Mucosa of descending colon (tissue), 3 donors: ENCODE measurements around the gene GJA3. TPM values are rescaled to one million over a fixed set of nuclear protein-coding genes. Genes with fewer than 3 reads are reported as not detected.

Source experiments
- ATAC-seq: fragments of 200-7000 bp; cut with Tn5 transposase; one replicate; pipeline ENCODE4 v1.9.1; 2020; ENCODE audit warnings: mild to moderate bottlenecking, moderate library complexity
- DNase-seq, 3 donors: peaks; one replicate each; pipeline ENCODE4 v3.0.0-alpha.2; 2020
- H3K36me3 ChIP-seq: fragments of 200-600 bp; one replicate; pipeline ENCODE4 v1.8.0; 2021; ENCODE audit warnings: low read depth, mild to moderate bottlenecking
- H3K4me1 ChIP-seq: fragments of 200-600 bp; one replicate; pipeline ENCODE4 v1.8.0; 2021; ENCODE audit warnings: low read depth, mild to moderate bottlenecking
- H3K4me3 ChIP-seq: fragments of 200-600 bp; one replicate; pipeline ENCODE4 v1.8.0; 2021; ENCODE audit warnings: mild to moderate bottlenecking
- H3K9me3 ChIP-seq: fragments of 200-600 bp; one replicate; pipeline ENCODE4 v1.8.0; 2021; ENCODE audit warnings: mild to moderate bottlenecking
- intact Hi-C, 2 donors: fragments of 100-400 bp; cut with DNase I in 1 of 2; cut with micrococcal nuclease in 1 of 2; formaldehyde crosslinking; loops; one replicate each; pipeline versions ENCODE4 v1.11.0 to v1.11.1; 2022; cut with DNase I, micrococcal nuclease
- total RNA-seq, 3 donors: library from RNA; stranded (reverse); fragmentation: NEBNext Ultra II Directional in 2 of 3; extraction: Animal tissue kit (Norgen Biotek cat#: 25700) in 2 of 3; gene quantifications; one replicate each; pipeline versions ENCODE4 v1.2.1 to v1.2.4, GENCODE V29; 2021 to 2023
- TF ChIP-seq, protein P1 (sequence below): fragments of 200-600 bp; IDR thresholded peaks from one replicate; pipeline ENCODE4 v1.8.0; 2022; ENCODE audit warnings: antibody characterized with exemption, mild to moderate bottlenecking
- donor health status: DM: no; HTN: no; CAD: no; lungs with moderate emphysema.
- donor health status: DM: no; HTN: no; CAD: no.
- donor health status: DM: no; HTN: yes; CAD: no.

The GJA3 gene
- total RNA-seq, 3 donors from 2014 or later, result not detected

DNA sequence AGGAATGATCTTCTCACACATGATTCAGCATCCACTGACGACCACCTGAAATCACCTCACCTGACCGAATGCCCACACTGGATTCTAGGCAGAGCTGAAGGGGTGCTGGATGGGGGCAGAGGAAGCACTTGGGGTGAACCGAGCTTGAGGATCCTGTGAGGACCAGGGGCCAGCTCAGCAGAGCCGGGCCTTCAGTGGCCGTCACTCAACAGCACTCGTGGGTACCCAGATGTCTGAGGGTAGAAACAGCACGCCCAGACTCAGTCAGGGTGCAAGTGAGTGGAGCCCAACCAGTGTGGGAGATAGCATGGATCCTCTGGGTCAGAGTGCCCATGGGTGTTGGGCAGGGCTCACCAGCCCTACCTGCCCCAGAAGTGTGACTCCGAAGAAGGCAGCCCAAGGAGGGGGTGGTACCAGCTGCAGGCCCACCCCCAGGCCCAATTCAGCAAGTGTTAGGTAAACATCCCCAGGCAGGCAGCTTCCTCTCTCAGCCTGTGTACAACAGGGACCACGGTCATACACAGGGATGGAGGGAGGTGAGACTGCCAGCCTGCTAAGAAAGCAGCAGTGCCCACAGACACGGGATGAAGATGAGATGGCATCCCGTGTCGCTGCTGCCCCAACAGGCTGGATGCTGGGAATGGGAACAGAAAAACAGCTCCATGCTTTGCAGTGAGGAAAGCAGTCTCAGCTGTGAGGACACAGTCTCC lies 16.6 kb downstream of the GJA3 start:
- TF ChIP-seq, protein P1, sequence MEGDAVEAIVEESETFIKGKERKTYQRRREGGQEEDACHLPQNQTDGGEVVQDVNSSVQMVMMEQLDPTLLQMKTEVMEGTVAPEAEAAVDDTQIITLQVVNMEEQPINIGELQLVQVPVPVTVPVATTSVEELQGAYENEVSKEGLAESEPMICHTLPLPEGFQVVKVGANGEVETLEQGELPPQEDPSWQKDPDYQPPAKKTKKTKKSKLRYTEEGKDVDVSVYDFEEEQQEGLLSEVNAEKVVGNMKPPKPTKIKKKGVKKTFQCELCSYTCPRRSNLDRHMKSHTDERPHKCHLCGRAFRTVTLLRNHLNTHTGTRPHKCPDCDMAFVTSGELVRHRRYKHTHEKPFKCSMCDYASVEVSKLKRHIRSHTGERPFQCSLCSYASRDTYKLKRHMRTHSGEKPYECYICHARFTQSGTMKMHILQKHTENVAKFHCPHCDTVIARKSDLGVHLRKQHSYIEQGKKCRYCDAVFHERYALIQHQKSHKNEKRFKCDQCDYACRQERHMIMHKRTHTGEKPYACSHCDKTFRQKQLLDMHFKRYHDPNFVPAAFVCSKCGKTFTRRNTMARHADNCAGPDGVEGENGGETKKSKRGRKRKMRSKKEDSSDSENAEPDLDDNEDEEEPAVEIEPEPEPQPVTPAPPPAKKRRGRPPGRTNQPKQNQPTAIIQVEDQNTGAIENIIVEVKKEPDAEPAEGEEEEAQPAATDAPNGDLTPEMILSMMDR, result no peak
- Histone ChIP-seq H3K4me3 (no peak overlapping the region), H3K36me3 (no peaks in the 10 kb centered on the region), H3K4me1 (no peaks in the 10 kb centered on the region), H3K9me3 (no peaks in the 10 kb centered on the region)
- intact Hi-C loops, result no loop called here
- ATAC-seq (no peak), DNase-seq (no peak)

DNA sequence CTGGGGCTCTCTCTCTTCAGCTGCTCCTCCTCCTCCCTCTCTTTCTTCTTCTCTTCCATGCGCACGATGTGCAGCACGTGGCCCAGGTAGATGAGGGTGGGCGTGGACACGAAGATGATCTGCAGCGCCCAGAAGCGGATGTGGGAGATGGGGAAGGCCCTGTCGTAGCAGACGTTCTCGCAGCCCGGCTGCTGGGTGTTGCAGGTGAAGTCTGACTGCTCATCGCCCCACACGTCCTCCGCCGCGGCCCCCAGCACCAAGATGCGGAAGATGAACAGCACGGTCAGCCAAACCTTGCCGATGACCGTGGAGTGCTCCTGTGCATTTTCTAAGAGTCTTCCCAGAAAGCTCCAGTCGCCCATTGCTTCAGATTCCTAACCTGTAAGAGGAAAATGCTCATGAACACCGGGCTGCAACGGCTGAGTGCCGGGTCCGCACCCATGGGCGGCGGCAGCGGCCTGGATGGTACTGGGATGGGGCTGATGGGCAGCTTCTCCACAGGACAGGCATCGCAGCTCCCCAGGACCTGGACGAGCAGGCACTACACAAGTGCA lies 17.8 kb downstream of the GJA3 start:
- no peaks in the 10 kb centered on the region for H3K36me3 ChIP-seq
- intact Hi-C loops, result no loop called here
- no peaks in the 10 kb centered on the region for H3K9me3 ChIP-seq
- ATAC-seq (no peak), DNase-seq (no peak)
- H3K4me1 ChIP-seq, result no peaks in the 10 kb centered on the region
- H3K4me3 ChIP-seq, result no peak overlapping the region
- TF ChIP-seq, protein P1, result no peak

DNA sequence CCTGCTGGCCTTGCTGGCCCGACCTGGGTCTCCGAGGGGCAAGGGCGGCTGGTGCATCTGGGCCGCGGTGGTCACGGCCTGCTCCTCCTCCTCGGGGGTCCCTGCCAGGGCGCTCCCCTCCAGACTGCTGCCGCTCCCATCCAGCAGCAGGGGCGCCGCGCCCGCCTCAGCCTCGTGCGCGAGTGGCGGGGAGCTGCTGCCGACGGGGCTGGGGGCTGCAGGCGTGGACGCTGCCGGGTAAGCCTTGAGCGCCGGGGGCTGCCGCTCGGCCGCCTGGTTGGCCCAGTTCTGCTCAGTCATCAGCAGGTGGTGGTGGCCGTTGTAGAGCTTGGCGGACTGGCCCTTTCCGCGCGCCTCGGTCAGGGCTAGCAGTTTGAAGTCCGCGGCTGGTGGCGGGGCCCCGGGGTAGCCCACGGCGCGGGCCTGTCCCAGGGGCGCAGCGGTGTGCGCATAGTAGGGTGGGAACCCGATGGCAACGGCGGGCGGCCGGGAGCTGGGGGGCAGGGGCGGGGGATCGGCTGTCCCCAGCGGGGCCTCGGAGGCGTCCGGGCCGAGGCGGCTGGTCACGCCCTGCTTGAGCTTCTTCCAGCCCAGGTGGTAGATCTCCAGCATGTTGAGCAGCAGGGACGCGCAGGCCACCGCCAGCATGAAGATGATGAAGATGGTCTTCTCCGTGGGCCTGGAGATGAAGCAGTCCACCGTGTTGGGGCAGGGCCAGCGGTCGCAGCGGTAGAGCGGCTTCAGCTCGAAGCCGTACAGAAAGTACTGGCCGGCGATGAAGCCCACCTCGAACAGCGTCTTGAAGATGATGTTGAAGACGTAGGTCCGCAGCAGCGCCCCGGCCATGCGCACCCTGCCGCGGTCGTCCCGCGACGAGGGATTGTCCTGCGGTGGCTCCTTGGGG lies 18.6 kb downstream of the GJA3 start:
- ATAC-seq (no peak), DNase-seq (no peak)
- Histone ChIP-seq H3K36me3 (no peaks in the 10 kb centered on the region), H3K4me1 (no peaks in the 10 kb centered on the region), H3K4me3 (no peak overlapping the region), H3K9me3 (no peaks in the 10 kb centered on the region)
- intact Hi-C loops, result no loop called here
- TF ChIP-seq, protein P1, result no peak

DNA sequence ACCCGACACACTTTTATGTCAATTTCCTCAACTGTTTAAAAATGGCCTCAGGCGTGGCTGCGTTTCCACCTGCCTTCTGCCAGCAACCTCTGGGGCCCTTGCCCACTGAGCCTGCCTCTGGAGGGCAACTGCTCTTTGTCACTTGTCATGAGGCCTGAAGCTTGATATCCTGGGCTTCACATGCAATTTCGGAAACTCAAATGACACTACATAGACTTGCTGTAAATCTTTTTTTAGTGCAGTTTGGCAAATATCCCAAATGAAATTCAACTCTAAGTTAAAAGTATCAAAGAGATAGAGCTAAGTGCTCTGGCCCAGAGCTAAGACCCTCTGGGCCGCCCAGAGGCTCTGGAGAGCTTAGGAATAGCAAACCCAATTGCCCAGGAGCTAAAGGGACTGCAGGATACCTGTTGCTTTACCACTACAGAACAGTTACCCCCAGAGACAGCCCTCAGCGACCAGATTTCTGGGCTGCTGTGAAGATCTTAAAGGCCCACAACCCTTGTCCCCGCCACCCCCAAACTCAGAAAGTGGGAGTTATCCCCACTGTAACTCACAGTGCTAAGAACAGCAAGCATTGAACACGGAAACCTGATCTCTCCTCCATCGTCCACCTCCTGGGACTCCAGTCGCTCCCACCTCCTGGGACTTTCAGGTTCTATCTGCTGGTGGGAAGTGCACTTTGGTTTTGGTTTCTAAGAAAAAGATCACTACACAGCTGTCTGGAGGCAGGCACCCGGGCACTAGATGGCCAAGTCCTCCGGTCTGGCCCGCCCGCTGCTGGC lies 19.4 kb downstream of the GJA3 start:
- no peak for ATAC-seq
- no peak for DNase-seq
- Histone ChIP-seq H3K9me3 (no peaks in the 10 kb centered on the region), H3K4me3 (no peak overlapping the region), H3K4me1 (no peaks in the 10 kb centered on the region), H3K36me3 (no peaks in the 10 kb centered on the region)
- intact Hi-C loops, result no loop called here
- TF ChIP-seq, protein P1, result no peak

DNA sequence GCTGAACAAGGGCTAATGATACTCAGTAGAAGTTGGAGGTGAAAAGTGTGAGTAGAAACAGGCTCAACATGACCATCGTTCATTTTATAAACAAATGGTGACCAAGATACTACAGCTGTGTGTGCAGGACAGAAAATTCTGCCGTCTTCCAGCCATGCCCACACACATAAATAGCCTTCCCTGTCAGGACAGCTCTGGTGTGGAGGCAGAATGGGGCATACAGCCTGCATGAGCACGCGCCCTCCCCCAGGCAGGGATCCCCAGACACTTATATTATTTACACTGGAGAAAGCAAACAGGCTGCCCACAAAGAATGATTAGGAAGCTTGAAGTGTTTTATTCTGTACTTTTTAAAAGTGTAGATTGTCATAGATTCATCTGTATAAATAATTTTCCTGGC lies 20.4 kb downstream of the GJA3 start:
- TF ChIP-seq, protein P1, result no peak
- H3K4me3 ChIP-seq, result no peak overlapping the region
- H3K36me3 ChIP-seq, result no peaks in the 10 kb centered on the region
- H3K9me3 ChIP-seq, result no peaks in the 10 kb centered on the region
- H3K4me1 ChIP-seq, result no peaks in the 10 kb centered on the region
- intact Hi-C loops, result no loop called here
- ATAC-seq (no peak), DNase-seq (no peak)
